Memory B cell (primary cell): ENCODE data around the gene MEIS1.

ENCODE experiments used
- ATAC-seq: fragments of 150-1000 bp; cut with Tn5 transposase; 2 replicates; pipeline ENCODE4 v1.10.0; 2021; ENCODE audit warnings: low read depth, mild to moderate bottlenecking, moderate library complexity
- DNase-seq, 2 donors: peaks; one replicate each; pipeline ENCODE4 v3.0.0; 2022; ENCODE audit warnings: low spot score in 2 of 2
- H3K27ac Mint-ChIP-seq: one replicate; pipeline ENCODE4 v1.8.0; 2022; ENCODE audit warnings: mild to moderate bottlenecking, moderate library complexity, mixed read lengths
- H3K27me3 Mint-ChIP-seq: one replicate; pipeline ENCODE4 v1.8.0; 2022; ENCODE audit warnings: mixed read lengths
- H3K36me3 Mint-ChIP-seq: one replicate; pipeline ENCODE4 v1.8.0; 2022; ENCODE audit warnings: mild to moderate bottlenecking, mixed read lengths
- H3K4me1 Mint-ChIP-seq: one replicate; pipeline ENCODE4 v1.8.0; 2022; ENCODE audit warnings: mixed read lengths
- H3K4me3 Mint-ChIP-seq: one replicate; pipeline ENCODE4 v1.8.0; 2022; ENCODE audit warnings: mild to moderate bottlenecking, moderate library complexity, mixed read lengths
- H3K9me3 Mint-ChIP-seq: one replicate; pipeline ENCODE4 v1.8.0; 2022; ENCODE audit warnings: mixed read lengths

Gene MEIS1

DNA sequence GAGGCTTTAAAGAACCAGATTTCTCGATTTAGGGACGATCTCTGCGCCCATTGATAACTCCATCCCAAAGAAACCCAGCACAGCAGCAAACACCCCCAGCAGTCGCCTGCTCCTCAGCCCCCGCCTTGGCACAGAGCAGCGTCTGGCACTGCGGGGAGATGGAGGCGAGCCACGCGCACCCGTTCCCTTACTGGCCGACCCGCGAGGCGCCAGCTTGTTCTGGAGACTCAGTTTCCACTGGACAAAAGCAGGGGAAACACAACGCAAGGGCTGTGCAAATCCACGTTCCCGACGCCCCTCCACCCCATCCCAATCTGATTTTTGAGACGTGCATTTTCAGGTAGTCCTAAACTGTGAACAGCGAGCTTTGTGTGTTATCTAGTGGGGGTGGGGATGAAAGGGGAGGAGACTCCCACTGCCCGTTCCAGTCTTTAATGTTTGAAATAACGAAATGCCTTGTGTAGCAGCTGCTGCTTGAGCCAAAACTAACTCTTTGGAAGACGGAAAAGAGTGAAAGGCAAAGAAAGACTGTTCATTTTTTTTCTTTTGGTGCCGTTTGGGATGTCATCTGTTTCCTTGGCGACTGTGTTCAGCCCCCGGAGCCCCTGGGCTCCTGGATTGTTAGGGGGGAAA lies 143.2 kb downstream of the MEIS1 start:
- H3K4me3 Mint-ChIP-seq, result no peak overlapping the region
- H3K36me3 Mint-ChIP-seq, result no peaks in the 10 kb centered on the region
- no peak overlapping the region for H3K27ac Mint-ChIP-seq
- DNase-seq (no peak), ATAC-seq (no peak)
- H3K9me3 Mint-ChIP-seq, result no peaks in the 10 kb centered on the region
- H3K27me3 Mint-ChIP-seq, result peaks cover 20% of the 10 kb centered on the region
- H3K4me1 Mint-ChIP-seq, result peaks cover 10% of the 10 kb centered on the region

DNA sequence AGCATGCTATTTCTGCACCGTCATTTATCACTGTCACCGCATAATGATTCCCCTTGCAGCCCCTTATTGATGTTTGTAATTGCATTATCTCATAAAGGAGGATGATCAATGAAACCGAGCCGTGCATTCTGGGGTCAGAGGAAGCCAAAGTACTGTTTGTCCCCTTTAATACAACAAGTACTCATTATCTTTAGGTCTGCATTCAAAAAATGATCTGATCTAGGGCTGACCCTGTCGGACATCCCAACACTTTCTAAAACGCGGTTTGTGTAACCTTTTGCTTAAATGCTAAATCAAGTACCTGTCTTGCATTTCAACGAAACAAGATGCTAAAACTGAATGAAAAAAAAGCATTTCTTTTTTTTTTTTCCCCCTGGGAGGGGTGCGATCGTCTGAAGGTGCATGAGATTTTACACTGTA lies 143.8 kb downstream of the MEIS1 start:
- H3K36me3 Mint-ChIP-seq, result no peaks in the 10 kb centered on the region
- no peaks in the 10 kb centered on the region for H3K9me3 Mint-ChIP-seq
- no peak overlapping the region for H3K4me3 Mint-ChIP-seq
- ATAC-seq (no peak), DNase-seq (no peak)
- H3K27ac Mint-ChIP-seq, result no peak overlapping the region
- H3K27me3 Mint-ChIP-seq, result peaks cover 18% of the 10 kb centered on the region
- peaks cover 10% of the 10 kb centered on the region for H3K4me1 Mint-ChIP-seq

DNA sequence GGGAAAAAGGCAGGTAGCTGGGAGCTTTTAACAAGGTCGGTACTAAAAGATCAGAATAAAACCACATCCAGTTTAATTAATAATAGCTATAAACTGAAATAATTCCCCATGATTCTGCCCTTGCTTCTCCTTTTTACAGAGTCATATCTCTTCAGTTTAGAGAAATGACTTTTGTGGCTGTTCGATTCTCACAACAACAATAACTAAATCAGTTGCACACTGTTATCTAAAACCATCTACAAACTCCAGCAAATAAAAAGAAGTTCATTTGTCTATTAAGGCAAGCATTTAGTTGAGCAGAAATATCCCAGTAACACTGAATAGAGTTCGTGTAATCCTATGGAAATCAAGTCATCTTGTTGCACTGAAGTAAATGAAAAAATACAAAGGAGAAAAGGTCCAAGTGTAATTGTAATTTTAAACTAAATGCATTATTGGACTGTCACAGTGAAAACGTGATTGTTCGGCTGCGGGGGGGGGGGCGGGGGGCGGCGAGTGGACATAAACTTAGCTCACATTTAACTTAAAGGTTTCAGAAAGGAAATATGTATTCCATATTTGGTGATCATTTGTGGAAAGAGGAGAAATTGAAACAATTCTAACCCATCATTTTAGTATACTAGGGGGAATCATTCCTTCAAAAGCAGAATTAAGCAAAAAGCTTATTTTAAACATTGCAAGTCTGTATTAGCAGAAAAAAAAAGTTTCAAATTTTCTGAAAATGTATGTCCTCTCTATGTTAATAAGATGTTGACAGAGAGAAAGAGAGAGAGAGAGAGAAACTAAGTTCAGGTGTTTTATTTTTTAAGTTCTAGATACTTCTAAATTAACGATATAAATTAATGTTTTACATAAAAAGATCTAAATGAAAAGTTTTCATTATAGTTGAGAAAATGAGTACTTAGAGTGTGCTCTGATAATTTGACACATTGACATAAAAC lies 144.5 kb downstream of the MEIS1 start:
- Mint-ChIP-seq H3K27me3 (peaks cover 18% of the 10 kb centered on the region), H3K4me3 (no peak overlapping the region), H3K36me3 (no peaks in the 10 kb centered on the region), H3K27ac (no peak overlapping the region), H3K4me1 (peaks cover 10% of the 10 kb centered on the region), H3K9me3 (no peaks in the 10 kb centered on the region)
- DNase-seq (no peak), ATAC-seq (no peak)

DNA sequence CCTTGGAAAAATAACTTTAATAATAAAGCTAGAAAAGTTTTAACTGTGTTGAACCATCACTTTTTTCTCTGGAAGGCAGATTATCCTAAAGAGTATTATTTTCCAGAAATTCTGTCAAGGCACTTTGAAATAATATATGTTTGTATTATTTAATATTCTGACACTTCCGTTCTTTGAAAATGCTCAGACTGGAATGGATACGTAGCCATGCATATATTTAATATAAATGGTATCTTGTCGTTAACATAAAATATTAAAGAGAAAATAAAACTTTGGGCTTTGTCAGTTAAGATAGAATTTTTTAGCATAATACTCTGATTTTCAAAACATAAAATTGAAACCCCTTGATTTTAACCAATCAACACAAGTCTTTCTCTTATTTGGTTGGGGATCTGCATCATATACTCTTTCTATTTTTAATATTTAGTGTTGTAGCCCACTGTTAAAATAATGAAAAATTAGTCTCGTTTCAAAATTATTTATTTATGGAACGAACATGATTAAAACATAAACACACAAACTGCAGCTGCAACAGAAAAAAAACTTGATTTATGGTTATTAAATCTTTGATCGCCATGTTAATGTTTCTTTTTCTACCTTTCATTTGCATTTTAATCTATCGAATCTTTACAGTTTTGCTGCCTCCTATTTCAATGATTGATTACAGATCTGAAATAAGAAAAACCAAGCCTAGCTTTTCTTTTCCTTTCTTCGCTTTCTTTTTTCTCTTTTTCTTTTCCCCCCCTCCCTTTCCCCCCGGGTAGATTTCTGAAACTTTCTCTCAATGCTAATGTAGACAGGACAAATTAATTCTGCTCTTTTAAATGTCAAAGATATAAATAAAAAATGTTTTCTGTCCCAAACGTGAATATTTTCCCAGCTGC lies 145.5 kb downstream of the MEIS1 start:
- Mint-ChIP-seq H3K9me3 (no peaks in the 10 kb centered on the region), H3K27ac (no peak overlapping the region), H3K4me3 (no peak overlapping the region), H3K4me1 (peaks cover 4% of the 10 kb centered on the region), H3K36me3 (no peaks in the 10 kb centered on the region), H3K27me3 (peaks cover 14% of the 10 kb centered on the region)
- no peak for ATAC-seq
- DNase-seq, result no peak

DNA sequence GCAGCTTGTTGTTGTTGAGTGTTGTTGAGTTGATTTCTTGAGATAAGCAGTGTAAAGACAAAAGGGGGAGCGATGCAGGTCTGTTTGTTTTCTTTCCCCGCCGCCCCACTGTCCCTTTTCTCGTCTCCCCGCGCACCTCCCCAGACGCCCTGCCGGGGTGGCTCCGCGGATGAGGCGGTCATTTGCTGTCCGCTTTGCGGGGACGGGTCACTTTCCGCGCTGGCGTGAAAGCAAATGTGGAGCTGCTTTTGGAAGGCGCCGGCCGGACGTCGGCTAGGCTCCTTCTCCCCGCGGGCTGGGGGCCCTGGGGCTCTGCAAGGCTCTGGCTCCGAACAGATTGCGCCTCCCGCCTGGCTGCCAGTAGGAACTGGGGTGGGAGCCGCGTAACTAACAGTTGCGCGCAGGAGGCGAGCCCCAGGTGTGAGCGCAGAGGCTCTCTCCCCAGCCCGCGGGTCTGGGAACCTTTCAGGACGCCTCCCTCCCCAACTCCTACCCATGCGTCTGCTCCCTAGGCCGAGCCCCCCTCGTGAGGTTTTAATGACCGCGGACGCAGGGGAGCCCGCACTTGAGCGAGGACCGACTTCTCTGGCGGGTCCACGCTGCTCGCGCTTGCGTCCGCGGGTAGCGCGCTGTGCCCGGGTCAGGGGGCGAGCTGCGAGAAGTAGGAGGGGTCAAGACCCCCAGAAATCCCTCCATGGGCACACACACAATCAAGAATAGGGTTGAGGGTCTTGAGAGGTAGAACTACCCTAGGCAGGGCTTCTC lies 146.6 kb downstream of the MEIS1 start:
- H3K27me3 Mint-ChIP-seq, result peaks cover 12% of the 10 kb centered on the region
- peaks cover 3% of the 10 kb centered on the region for H3K4me1 Mint-ChIP-seq
- no peak for ATAC-seq
- H3K9me3 Mint-ChIP-seq, result no peaks in the 10 kb centered on the region
- no peak overlapping the region for H3K27ac Mint-ChIP-seq
- no peak for DNase-seq
- no peaks in the 10 kb centered on the region for H3K36me3 Mint-ChIP-seq
- H3K4me3 Mint-ChIP-seq, result no peak overlapping the region

GRCh38 chr2:66582104-66582986 lies 147.4 kb downstream of the MEIS1 start:
- ATAC-seq, result no peak
- H3K27ac Mint-ChIP-seq, result no peak overlapping the region
- H3K36me3 Mint-ChIP-seq, result no peaks in the 10 kb centered on the region
- H3K4me1 Mint-ChIP-seq, result peaks cover 3% of the 10 kb centered on the region
- H3K27me3 Mint-ChIP-seq, result peaks cover 10% of the 10 kb centered on the region
- H3K4me3 Mint-ChIP-seq, result no peak overlapping the region
- no peaks in the 10 kb centered on the region for H3K9me3 Mint-ChIP-seq
- DNase-seq, result no peak

- Mint-ChIP-seq H3K27ac (no peak overlapping the region), H3K36me3 (no peaks in the 10 kb centered on the region), H3K4me1 (peaks cover 3% of the 10 kb centered on the region), H3K4me3 (no peak overlapping the region), H3K27me3 (peaks cover 8% of the 10 kb centered on the region), H3K9me3 (no peaks in the 10 kb centered on the region)
- ATAC-seq (no peak), DNase-seq (no peak)
Observed at GRCh38 chr2:66582987-66583880, 148.3 kb downstream of the MEIS1 start.

GRCh38 chr2:66583881-66584280 lies 149.0 kb downstream of the MEIS1 start:
- H3K9me3 Mint-ChIP-seq, result no peaks in the 10 kb centered on the region
- H3K27ac Mint-ChIP-seq, result no peak overlapping the region
- H3K4me1 Mint-ChIP-seq, result peaks cover 3% of the 10 kb centered on the region
- H3K27me3 Mint-ChIP-seq, result peaks cover 8% of the 10 kb centered on the region
- H3K4me3 Mint-ChIP-seq, result no peak overlapping the region
- no peak for ATAC-seq
- no peaks in the 10 kb centered on the region for H3K36me3 Mint-ChIP-seq
- no peak for DNase-seq

GRCh38 chr2:66585587-66585986 lies 150.7 kb downstream of the MEIS1 start:
- H3K27me3 Mint-ChIP-seq, result peaks cover 3% of the 10 kb centered on the region
- no peak overlapping the region for H3K27ac Mint-ChIP-seq
- H3K36me3 Mint-ChIP-seq, result no peaks in the 10 kb centered on the region
- H3K9me3 Mint-ChIP-seq, result no peaks in the 10 kb centered on the region
- DNase-seq (no peak), ATAC-seq (no peak)
- no peak overlapping the region for H3K4me3 Mint-ChIP-seq
- peaks cover 3% of the 10 kb centered on the region for H3K4me1 Mint-ChIP-seq

DNA sequence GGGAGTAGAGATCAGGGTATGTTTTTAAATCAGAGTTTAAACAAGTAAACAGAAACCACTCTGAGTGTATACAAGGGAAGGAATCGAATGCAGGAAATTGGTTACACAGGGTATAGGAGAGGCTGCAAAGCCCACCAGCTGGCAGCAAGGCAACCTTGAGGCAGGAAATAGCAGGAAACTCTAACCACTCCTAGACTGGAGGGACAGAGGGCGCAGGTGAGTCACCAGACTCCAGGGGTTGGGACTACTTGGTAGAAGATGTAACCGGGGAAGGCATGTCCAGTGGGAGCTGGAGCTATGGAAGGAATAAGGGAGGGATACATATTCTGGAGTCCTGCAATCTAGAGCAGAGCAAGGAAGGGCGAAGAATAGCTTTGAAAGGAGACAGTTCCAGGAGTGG lies 152.3 kb downstream of the MEIS1 start:
- no peaks in the 10 kb centered on the region for H3K9me3 Mint-ChIP-seq
- no peak overlapping the region for H3K4me3 Mint-ChIP-seq
- DNase-seq, result no peak
- H3K4me1 Mint-ChIP-seq, result no peaks in the 10 kb centered on the region
- ATAC-seq, result no peak
- H3K27me3 Mint-ChIP-seq, result no peaks in the 10 kb centered on the region
- no peak overlapping the region for H3K27ac Mint-ChIP-seq
- no peaks in the 10 kb centered on the region for H3K36me3 Mint-ChIP-seq

DNA sequence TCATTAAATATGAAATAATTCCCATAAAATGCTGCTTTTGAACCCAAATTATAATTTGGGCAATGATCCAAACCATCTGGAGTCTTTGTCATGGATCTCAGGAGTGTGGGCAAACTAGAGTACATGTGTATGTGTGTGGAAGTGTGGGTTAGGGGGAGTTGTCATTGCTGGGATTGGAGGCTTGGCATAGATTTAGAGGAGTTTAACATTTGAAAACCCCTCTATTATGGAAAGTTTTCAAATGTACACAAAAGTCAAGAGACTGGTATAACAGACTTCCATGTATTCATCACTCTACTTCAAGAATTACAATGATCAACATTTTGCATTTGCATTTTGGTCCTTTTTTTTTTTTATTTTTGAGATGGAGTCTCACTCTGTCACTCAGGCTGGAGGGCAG lies 159.1 kb downstream of the MEIS1 start:
- H3K4me3 Mint-ChIP-seq, result no peak overlapping the region
- peaks cover 1% of the 10 kb centered on the region for H3K9me3 Mint-ChIP-seq
- DNase-seq (no peak), ATAC-seq (no peak)
- no peaks in the 10 kb centered on the region for H3K27me3 Mint-ChIP-seq
- no peaks in the 10 kb centered on the region for H3K4me1 Mint-ChIP-seq
- no peaks in the 10 kb centered on the region for H3K36me3 Mint-ChIP-seq
- H3K27ac Mint-ChIP-seq, result no peak overlapping the region

DNA sequence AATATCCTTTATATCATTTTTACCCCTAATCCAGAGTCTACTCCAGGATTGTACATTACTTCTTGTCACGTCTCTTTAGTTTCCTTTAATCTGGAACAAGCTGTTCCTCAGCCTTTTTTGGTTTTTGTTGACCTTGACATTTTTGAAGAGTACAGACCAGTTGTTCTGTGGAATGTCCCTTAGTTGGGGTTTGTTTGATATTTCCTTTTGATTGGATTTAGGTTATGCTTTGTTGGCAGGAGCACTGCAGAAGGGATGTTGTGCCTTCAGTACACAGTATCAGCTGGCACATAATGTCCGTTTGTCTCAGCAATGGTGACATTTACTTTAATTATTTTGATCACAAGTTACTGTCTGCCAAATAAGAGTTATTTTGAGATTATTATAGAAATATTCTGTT lies 160.6 kb downstream of the MEIS1 start:
- DNase-seq (no peak), ATAC-seq (no peak)
- Mint-ChIP-seq H3K4me3 (no peak overlapping the region), H3K4me1 (no peaks in the 10 kb centered on the region), H3K9me3 (peaks cover 5% of the 10 kb centered on the region), H3K36me3 (no peaks in the 10 kb centered on the region), H3K27ac (no peak overlapping the region), H3K27me3 (no peaks in the 10 kb centered on the region)
